ENCODE data around the gene SRPK1. TPM values are rescaled to one million over a fixed set of nuclear protein-coding genes. Genes with fewer than 3 reads are reported as not detected.

SRPK1 gene
- total RNA-seq, 1 experiment from 2014 or later = 89.4 TPM

DNA sequence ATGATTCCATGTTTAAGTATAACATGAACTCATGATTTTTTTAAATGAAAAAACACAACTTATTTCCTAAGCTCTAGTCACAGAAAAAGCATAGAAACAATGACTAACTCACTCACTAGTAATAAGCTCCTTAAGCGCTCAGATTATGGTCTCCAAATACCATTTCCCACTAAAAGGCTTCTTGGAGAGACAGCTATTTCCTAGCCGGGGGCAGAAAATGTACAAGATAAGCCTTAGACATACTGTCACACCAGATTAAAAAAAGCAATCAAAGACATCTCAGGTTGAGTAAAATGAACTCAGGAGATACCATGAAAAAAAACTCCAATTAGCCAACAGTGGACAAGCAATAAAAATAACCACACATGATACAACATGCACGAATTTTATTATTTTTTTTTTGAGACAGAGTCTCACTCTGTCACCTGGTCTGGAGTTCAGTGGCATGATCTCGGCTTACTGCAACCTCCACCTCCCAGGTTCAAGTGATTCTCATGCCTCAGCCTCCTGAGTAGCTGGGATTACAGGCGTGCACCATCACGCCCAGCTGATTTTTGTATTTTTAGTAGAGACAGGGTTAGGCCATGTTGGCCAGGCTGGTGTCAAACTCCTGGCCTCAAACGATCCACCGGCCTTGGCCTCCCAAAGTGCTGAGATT is 14.9 kb downstream of the SRPK1 start:
- Histone ChIP-seq H3K4me1 (ENCODE audit: control insufficient read depth in 1 of 2, insufficient read depth in 2 of 2, low read length in 2 of 2) (no peaks in the 10 kb centered on the region), H3K9me2 (ENCODE audit: insufficient read depth) (no peaks in the 10 kb centered on the region), H3K36me3 (ENCODE audit: control insufficient read depth in 1 of 2, insufficient read depth in 2 of 2, low read length in 2 of 2) (peaks cover 9 to 52% of the 10 kb centered on the region in 2 experiments; a peak in 2 of 4 replicates), H4K20me1 (ENCODE audit: insufficient read depth) (peaks cover 9% of the 10 kb centered on the region; the same call in 1 of the 2 replicates), H3K9ac (ENCODE audit: low read length) (no peak overlapping the region), H3K4me3 (replicated peaks in 1 of 2; ENCODE audit: low read depth in 1 of 2, low read length in 2 of 2) (no peak overlapping the region), H3K4me2 (ENCODE audit: low read length) (no peak overlapping the region), H3K79me2 (ENCODE audit: insufficient read depth, low read length) (peaks cover 99% of the 10 kb centered on the region), H3K27ac (ENCODE audit: low read depth, low read length) (no peak overlapping the region), H3K27me3 (ENCODE audit: insufficient read depth, low read length) (no peaks in the 10 kb centered on the region), H2AFZ (ENCODE audit: low read depth, low read length, poor library complexity, severe bottlenecking) (no peak overlapping the region), H3K9me3 (ENCODE audit: control insufficient read depth in 1 of 2, insufficient read depth in 1 of 2, low read depth in 1 of 2, low read length in 2 of 2) (peaks cover 3 to 5% of the 10 kb centered on the region in 2 experiments; a peak in 2 of 4 replicates)
- TF ChIP-seq JUND (IDR thresholded peaks at IDR 0.05) (no peak), EGR1 (IDR thresholded peaks at IDR 0.05; ENCODE audit: low read depth) (no peak), ATF3 (IDR thresholded peaks at IDR 0.05) (no peak), POLR2AphosphoS5 (IDR thresholded peaks at IDR 0.05; ENCODE audit: low read depth, low read length) (no peak), YY1 (IDR thresholded peaks at IDR 0.05; ENCODE audit: extremely low read depth, insufficient replicate concordance, low read depth, low read length) (no peak), POLR2A (IDR thresholded peaks at IDR 0.05; ENCODE audit: borderline replicate concordance, extremely low read depth, insufficient read depth, insufficient read length) (no peak), CBX3 (IDR thresholded peaks at IDR 0.05; ENCODE audit: low read depth) (no peak)
- TF ChIP-seq, protein P1, sequence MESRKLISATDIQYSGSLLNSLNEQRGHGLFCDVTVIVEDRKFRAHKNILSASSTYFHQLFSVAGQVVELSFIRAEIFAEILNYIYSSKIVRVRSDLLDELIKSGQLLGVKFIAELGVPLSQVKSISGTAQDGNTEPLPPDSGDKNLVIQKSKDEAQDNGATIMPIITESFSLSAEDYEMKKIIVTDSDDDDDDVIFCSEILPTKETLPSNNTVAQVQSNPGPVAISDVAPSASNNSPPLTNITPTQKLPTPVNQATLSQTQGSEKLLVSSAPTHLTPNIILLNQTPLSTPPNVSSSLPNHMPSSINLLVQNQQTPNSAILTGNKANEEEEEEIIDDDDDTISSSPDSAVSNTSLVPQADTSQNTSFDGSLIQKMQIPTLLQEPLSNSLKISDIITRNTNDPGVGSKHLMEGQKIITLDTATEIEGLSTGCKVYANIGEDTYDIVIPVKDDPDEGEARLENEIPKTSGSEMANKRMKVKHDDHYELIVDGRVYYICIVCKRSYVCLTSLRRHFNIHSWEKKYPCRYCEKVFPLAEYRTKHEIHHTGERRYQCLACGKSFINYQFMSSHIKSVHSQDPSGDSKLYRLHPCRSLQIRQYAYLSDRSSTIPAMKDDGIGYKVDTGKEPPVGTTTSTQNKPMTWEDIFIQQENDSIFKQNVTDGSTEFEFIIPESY (IDR thresholded peaks at IDR 0.05; ENCODE audit: extremely low read depth, insufficient replicate concordance, low read length) = no peak
- TF ChIP-seq, protein P2, sequence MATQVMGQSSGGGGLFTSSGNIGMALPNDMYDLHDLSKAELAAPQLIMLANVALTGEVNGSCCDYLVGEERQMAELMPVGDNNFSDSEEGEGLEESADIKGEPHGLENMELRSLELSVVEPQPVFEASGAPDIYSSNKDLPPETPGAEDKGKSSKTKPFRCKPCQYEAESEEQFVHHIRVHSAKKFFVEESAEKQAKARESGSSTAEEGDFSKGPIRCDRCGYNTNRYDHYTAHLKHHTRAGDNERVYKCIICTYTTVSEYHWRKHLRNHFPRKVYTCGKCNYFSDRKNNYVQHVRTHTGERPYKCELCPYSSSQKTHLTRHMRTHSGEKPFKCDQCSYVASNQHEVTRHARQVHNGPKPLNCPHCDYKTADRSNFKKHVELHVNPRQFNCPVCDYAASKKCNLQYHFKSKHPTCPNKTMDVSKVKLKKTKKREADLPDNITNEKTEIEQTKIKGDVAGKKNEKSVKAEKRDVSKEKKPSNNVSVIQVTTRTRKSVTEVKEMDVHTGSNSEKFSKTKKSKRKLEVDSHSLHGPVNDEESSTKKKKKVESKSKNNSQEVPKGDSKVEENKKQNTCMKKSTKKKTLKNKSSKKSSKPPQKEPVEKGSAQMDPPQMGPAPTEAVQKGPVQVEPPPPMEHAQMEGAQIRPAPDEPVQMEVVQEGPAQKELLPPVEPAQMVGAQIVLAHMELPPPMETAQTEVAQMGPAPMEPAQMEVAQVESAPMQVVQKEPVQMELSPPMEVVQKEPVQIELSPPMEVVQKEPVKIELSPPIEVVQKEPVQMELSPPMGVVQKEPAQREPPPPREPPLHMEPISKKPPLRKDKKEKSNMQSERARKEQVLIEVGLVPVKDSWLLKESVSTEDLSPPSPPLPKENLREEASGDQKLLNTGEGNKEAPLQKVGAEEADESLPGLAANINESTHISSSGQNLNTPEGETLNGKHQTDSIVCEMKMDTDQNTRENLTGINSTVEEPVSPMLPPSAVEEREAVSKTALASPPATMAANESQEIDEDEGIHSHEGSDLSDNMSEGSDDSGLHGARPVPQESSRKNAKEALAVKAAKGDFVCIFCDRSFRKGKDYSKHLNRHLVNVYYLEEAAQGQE (IDR thresholded peaks at IDR 0.05; ENCODE audit: low read depth) = no peak
- DNase-seq (ENCODE audit: low read depth, low spot score) (no peak), ATAC-seq (no peak)
- ChIA-PET RAD21 (ENCODE audit: low non-redundant PET in 1 of 2, low total read pairs in 2 of 2, uncharacterized antibody in 2 of 2, unreplicated experiment in 2 of 2) (no interaction called here), CTCF (no interaction called here), POLR2A (no interaction called here)
- BruUV-seq (replicated peaks) = no TSS peak
- intact Hi-C loops (cut with micrococcal nuclease) = no loop called here

Measured in HCT116 (cell line).